ENCODE results near the gene MED17. TPM values are rescaled to one million over a fixed set of nuclear protein-coding genes. Genes with fewer than 3 reads are reported as not detected.
"Not testable (repeated sequence)": the region's sequence is repeated elsewhere in the genome, so short reads cannot be mapped to it uniquely, and the experiment has no call there.

Gene MED17
- total RNA-seq, 6 donors from 2014 or later: 13.1 to 33.5 (median 28.1) TPM

DNA sequence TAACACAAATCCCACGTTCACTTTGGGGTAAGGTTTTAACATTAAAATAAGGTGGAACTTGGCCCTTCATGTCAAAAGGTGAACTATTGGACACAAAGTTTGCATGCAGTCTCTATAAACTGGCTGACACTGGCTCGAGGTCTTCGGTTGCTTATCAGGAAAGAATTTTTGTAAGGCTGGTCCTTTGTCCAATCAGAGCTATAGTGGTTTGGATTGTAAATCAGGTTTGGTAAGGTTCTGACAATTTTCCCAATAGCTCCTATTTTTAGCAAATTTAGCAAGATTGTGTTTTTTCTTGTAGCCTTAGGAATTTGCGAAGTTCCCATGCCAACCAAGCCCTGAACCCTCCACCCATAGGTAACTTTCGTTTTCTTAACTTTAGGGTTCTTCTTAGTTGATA is 17.6 kb upstream of the MED17 start:
- H3K27ac ChIP-seq: no peak overlapping the region
- no peaks in the 10 kb centered on the region for H3K4me1 ChIP-seq
- no peaks in the 10 kb centered on the region for H3K9me3 ChIP-seq
- no peak for ATAC-seq (ENCODE audit: low FRiP score in 2 of 2)
- H3K4me3 ChIP-seq: no peak overlapping the region
- peaks cover 6 to 36% (median 8%) of the 10 kb centered on the region in 4 donors for H3K36me3 ChIP-seq
- no peak for DNase-seq
- WGBS, 2 donors: 77 to 78% methylated on average over 5 of the region's 5 CpGs
- TF ChIP-seq, protein P1, sequence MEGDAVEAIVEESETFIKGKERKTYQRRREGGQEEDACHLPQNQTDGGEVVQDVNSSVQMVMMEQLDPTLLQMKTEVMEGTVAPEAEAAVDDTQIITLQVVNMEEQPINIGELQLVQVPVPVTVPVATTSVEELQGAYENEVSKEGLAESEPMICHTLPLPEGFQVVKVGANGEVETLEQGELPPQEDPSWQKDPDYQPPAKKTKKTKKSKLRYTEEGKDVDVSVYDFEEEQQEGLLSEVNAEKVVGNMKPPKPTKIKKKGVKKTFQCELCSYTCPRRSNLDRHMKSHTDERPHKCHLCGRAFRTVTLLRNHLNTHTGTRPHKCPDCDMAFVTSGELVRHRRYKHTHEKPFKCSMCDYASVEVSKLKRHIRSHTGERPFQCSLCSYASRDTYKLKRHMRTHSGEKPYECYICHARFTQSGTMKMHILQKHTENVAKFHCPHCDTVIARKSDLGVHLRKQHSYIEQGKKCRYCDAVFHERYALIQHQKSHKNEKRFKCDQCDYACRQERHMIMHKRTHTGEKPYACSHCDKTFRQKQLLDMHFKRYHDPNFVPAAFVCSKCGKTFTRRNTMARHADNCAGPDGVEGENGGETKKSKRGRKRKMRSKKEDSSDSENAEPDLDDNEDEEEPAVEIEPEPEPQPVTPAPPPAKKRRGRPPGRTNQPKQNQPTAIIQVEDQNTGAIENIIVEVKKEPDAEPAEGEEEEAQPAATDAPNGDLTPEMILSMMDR (IDR thresholded peaks at IDR 0.05): no peak
- TF ChIP-seq POLR2A (IDR thresholded peaks at IDR 0.05): no peak
- TF ChIP-seq EP300 (IDR thresholded peaks at IDR 0.05): no peak
- no peak for TF ChIP-seq POLR2AphosphoS5 (IDR thresholded peaks at IDR 0.05)
- no peaks in the 10 kb centered on the region for H3K27me3 ChIP-seq

DNA sequence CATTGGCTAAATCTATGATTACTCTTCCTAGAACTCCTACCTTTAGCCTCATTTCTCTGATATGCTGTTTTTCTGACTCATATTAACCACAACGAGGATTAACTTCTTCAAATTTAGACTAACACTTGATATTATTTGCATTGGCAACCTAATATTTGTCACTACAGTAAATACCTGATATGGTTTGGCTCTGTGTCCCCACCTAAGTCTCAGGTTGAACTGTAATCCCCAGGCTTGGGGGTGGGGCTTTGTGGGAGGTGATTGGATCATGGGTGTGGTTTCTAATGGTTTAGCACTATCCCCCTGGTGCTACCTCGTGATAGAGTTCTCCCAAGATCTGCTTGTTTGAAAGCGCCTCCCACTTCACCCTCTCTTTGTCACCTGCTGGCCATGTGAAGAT is 17.1 kb upstream of the MED17 start:
- Histone ChIP-seq H3K27ac (no peak overlapping the region), H3K36me3 (peaks cover 4 to 31% (median 6%) of the 10 kb centered on the region in 4 donors), H3K4me1 (no peaks in the 10 kb centered on the region), H3K9me3 (no peaks in the 10 kb centered on the region), H3K4me3 (no peak overlapping the region), H3K27me3 (no peaks in the 10 kb centered on the region)
- peak in 1 of 2 donors; percentile 52 for ATAC-seq (ENCODE audit: low FRiP score in 2 of 2)
- TF ChIP-seq, protein P1 (IDR thresholded peaks at IDR 0.05): no peak
- TF ChIP-seq POLR2A (IDR thresholded peaks at IDR 0.05): no peak
- no peak for TF ChIP-seq EP300 (IDR thresholded peaks at IDR 0.05)
- TF ChIP-seq POLR2AphosphoS5 (IDR thresholded peaks at IDR 0.05): no peak
- DNase-seq: no peak
- WGBS, 2 donors: 61 to 83% methylated on average over 3 of the region's 3 CpGs

GRCh38 chr11:93770160-93770559 is 13.9 kb upstream of the MED17 start:
- no peak overlapping the region for H3K4me3 ChIP-seq
- H3K36me3 ChIP-seq: peaks cover 0 to 1% (median 0%) of the 10 kb centered on the region in 4 donors
- WGBS, 2 donors: 35 to 40% methylated on average over 1 of the region's 1 CpG
- H3K4me1 ChIP-seq: no peaks in the 10 kb centered on the region
- DNase-seq (no peak), ATAC-seq (ENCODE audit: low FRiP score in 2 of 2) (no peak)
- H3K9me3 ChIP-seq: no peaks in the 10 kb centered on the region
- H3K27ac ChIP-seq: no peak overlapping the region
- TF ChIP-seq EP300 (IDR thresholded peaks at IDR 0.05) (no peak), POLR2A (IDR thresholded peaks at IDR 0.05) (no peak), POLR2AphosphoS5 (IDR thresholded peaks at IDR 0.05) (no peak)
- TF ChIP-seq, protein P1 (IDR thresholded peaks at IDR 0.05): no peak
- H3K27me3 ChIP-seq: no peaks in the 10 kb centered on the region

GRCh38 chr11:93772123-93772522 is 12.0 kb upstream of the MED17 start:
- no peak overlapping the region for H3K4me3 ChIP-seq
- DNase-seq: no peak
- WGBS, 2 donors: 94 to 100% methylated on average over 2 to 4 of the region's 4 CpGs
- no peak overlapping the region for H3K27ac ChIP-seq
- no peak for TF ChIP-seq POLR2A (IDR thresholded peaks at IDR 0.05)
- no peak for TF ChIP-seq EP300 (IDR thresholded peaks at IDR 0.05)
- no peak for TF ChIP-seq POLR2AphosphoS5 (IDR thresholded peaks at IDR 0.05)
- no peak for ATAC-seq (ENCODE audit: low FRiP score in 2 of 2)
- H3K4me1 ChIP-seq: no peaks in the 10 kb centered on the region
- H3K36me3 ChIP-seq: no peaks in the 10 kb centered on the region
- no peaks in the 10 kb centered on the region for H3K27me3 ChIP-seq
- no peaks in the 10 kb centered on the region for H3K9me3 ChIP-seq

GRCh38 chr11:93773045-93773477 is 11.0 kb upstream of the MED17 start:
- H3K4me1 ChIP-seq: no peaks in the 10 kb centered on the region
- H3K27me3 ChIP-seq: no peaks in the 10 kb centered on the region
- DNase-seq (peak in 1 of 2 donors; percentile 41), ATAC-seq (ENCODE audit: low FRiP score in 2 of 2) (no peak)
- H3K27ac ChIP-seq: no peak overlapping the region
- TF ChIP-seq POLR2A (IDR thresholded peaks at IDR 0.05): no peak
- H3K9me3 ChIP-seq: no peaks in the 10 kb centered on the region
- H3K4me3 ChIP-seq: no peak overlapping the region
- H3K36me3 ChIP-seq: no peaks in the 10 kb centered on the region
- 93 to 100% methylated on average over 3 of the region's 3 CpGs for WGBS, 2 donors

DNA sequence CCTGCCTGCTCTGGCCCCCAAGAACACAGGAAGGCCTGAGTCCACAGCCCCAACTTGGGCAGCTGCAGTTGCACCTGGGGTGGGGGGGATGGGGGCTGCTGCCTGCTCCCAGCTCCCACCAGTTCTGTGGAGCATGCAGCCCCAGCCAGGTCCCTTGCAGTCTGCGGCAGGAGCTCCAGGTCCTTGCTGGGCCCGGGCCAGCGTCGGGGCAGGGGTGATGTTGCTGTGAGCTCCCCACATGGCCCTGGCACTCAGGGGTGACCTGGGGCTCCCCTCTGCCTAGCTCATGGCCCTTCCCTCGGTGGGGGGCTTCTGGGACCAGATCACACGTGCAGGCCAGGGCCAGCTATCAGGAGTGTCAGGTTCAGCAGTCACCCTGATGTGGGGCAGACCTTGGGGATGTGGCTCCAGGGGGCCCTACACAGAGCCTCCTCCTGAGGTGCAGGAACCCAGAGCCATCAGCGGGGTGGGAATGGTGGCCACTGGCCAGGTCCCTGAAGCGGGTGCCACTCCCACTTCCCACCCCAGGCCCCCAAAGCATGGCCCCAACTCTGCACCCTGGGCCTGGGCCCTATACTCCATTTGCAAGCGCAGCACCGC is 10.4 kb upstream of the MED17 start:
- 94 to 100% methylated on average over 5 to 9 of the region's 10 CpGs for WGBS, 2 donors
- no peak overlapping the region for H3K4me3 ChIP-seq
- ATAC-seq (ENCODE audit: low FRiP score in 2 of 2) (peak in 1 of 2 donors; percentile 49), DNase-seq (peak in 1 of 2 donors; percentile 69)
- H3K27ac ChIP-seq: no peak overlapping the region
- no peaks in the 10 kb centered on the region for H3K4me1 ChIP-seq
- H3K27me3 ChIP-seq: no peaks in the 10 kb centered on the region
- no peaks in the 10 kb centered on the region for H3K9me3 ChIP-seq
- no peak for TF ChIP-seq EP300 (IDR thresholded peaks at IDR 0.05)
- no peak for TF ChIP-seq POLR2AphosphoS5 (IDR thresholded peaks at IDR 0.05)
- no peak for TF ChIP-seq POLR2A (IDR thresholded peaks at IDR 0.05)
- TF ChIP-seq, protein P1 (IDR thresholded peaks at IDR 0.05): no peak
- no peaks in the 10 kb centered on the region for H3K36me3 ChIP-seq

DNA sequence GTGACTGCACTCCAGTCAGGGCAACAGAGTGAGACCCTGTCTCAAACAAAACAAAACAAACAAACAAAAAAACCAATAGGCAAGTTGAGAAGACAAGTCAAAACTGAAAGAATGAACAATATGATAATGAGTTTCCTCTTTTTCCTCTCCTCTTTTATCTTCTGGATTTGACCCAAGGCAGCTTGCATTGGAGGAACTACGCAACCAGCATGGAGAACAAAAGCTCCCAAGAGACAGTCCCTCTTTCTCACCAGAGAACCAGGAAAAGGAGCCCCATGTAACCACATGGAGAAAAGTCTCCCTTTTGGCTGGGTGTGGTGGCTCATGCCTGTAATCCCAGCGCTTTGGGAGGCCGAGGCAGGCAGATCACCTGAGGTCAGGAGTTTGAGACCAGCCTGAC is 9.5 kb upstream of the MED17 start:
- not testable (repeated sequence) for H3K27me3 ChIP-seq; H3K9me3 ChIP-seq; H3K4me3 ChIP-seq; H3K4me1 ChIP-seq; H3K36me3 ChIP-seq; H3K27ac ChIP-seq; ATAC-seq (ENCODE audit: low FRiP score in 2 of 2); DNase-seq
- 71 to 89% methylated on average over 3 of the region's 3 CpGs for WGBS, 2 donors

Measured in upper lobe of left lung (tissue), 6 donors.